Ovary (tissue), 3 donors: ENCODE measurements around the gene C16orf82.

Experiments used
- CTCF ChIP-seq, 3 donors: fragments of 450-650 bp in 2 of 3; fragments of 200-600 bp in 1 of 3; IDR thresholded peaks; one replicate each; pipeline versions ENCODE4 v1.5.1 to v1.8.0; 2016 to 2022; ENCODE audit warnings: antibody characterized with exemption in 3 of 3, mild to moderate bottlenecking in 1 of 3
- EP300 ChIP-seq: sonication (generic); formaldehyde crosslinking; IDR thresholded peaks from one replicate; pipeline ENCODE4 v1.6.1; 2017; ENCODE audit warnings: antibody characterized with exemption
- donor health status: DM: no; HTN: no; CAD: no.

- TF ChIP-seq EP300 (no peak), CTCF (IDR thresholded peaks at IDR 0.05) (no peak)
These were observed 14.7 kb upstream of the C16orf82 start for GRCh38 chr16:27052007-27052406.
